Stimulated activated CD4-positive, alpha-beta T cell treated with anti-CD3 and anti-CD28 coated beads, TNF-alpha, amount 100 ng/mL, for 4 hours (primary cell): ENCODE measurements around the gene COX8A.

Experiments used
- DNase-seq, 3 experiments: peaks; one replicate each; pipeline ENCODE4 v3.0.0-alpha.2; 2020; ENCODE audit warnings: low read depth in 3 of 3

Gene COX8A

GRCh38 chr11:64001484-64002420, 27.3 kb downstream of the COX8A start:
- no peak for DNase-seq

GRCh38 chr11:64003807-64004589, 29.6 kb downstream of the COX8A start:
- DNase-seq = no peak

- no peak for DNase-seq
These were observed 30.2 kb downstream of the COX8A start for GRCh38 chr11:64004590-64004984.

GRCh38 chr11:64005691-64006090, 31.3 kb downstream of the COX8A start:
- no peak for DNase-seq

- DNase-seq = no peak
These were observed 32.0 kb downstream of the COX8A start for GRCh38 chr11:64006398-64006797.

GRCh38 chr11:64007160-64007628, 32.8 kb downstream of the COX8A start:
- DNase-seq = no peak

GRCh38 chr11:64007629-64008282, 33.3 kb downstream of the COX8A start:
- DNase-seq = no peak

- DNase-seq = no peak
These were observed 34.0 kb downstream of the COX8A start for GRCh38 chr11:64008283-64008913.

- DNase-seq = no peak
These were observed 34.7 kb downstream of the COX8A start for GRCh38 chr11:64008914-64009633.

- no peak for DNase-seq
These were observed 35.3 kb downstream of the COX8A start for GRCh38 chr11:64009710-64010109.

GRCh38 chr11:64010783-64011182, 36.4 kb downstream of the COX8A start:
- DNase-seq = no peak

- no peak for DNase-seq
These were observed 37.0 kb downstream of the COX8A start for GRCh38 chr11:64011371-64011770.

- DNase-seq = no peak
These were observed 38.9 kb downstream of the COX8A start for GRCh38 chr11:64013141-64013896.

- DNase-seq = no peak
These were observed 39.9 kb downstream of the COX8A start for GRCh38 chr11:64014356-64014755.

- no peak for DNase-seq
These were observed 41.1 kb downstream of the COX8A start for GRCh38 chr11:64015510-64015909.

GRCh38 chr11:64015935-64016845, 41.8 kb downstream of the COX8A start:
- DNase-seq = no peak

GRCh38 chr11:64017945-64018224, 43.5 kb downstream of the COX8A start:
- DNase-seq = no peak

- DNase-seq = no peak
These were observed 43.9 kb downstream of the COX8A start for GRCh38 chr11:64018310-64018709.
